ENCODE data around the gene PRRT3. TPM values are rescaled to one million over a fixed set of nuclear protein-coding genes. Genes with fewer than 3 reads are reported as not detected.
A peak's percentile ranks its signal among the peaks of the same experiment; 100 is the strongest.

The PRRT3 gene
- polyA plus RNA-seq, 3 donors: 0.56 to 1.6 (median 1.4) TPM

DNA sequence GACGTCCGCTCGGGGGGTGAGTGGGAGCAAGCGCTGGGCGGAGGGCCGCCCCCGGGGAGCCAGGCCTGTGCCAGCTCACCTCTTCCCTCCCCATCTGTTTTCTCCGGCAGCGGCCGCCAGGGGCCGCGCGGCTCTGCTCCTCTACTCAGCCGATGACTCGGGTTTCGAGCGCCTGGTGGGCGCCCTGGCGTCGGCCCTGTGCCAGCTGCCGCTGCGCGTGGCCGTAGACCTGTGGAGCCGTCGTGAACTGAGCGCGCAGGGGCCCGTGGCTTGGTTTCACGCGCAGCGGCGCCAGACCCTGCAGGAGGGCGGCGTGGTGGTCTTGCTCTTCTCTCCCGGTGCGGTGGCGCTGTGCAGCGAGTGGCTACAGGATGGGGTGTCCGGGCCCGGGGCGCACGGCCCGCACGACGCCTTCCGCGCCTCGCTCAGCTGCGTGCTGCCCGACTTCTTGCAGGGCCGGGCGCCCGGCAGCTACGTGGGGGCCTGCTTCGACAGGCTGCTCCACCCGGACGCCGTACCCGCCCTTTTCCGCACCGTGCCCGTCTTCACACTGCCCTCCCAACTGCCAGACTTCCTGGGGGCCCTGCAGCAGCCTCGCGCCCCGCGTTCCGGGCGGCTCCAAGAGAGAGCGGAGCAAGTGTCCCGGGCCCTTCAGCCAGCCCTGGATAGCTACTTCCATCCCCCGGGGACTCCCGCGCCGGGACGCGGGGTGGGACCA, 19.2 kb downstream of the PRRT3 start:
- H3K27ac ChIP-seq (ENCODE audit: low read depth, low read length): no peak overlapping the region
- WGBS, 3 donors: 0 to 1% (median 0%) methylated on average over 61 to 77 of the region's 77 CpGs

DNA sequence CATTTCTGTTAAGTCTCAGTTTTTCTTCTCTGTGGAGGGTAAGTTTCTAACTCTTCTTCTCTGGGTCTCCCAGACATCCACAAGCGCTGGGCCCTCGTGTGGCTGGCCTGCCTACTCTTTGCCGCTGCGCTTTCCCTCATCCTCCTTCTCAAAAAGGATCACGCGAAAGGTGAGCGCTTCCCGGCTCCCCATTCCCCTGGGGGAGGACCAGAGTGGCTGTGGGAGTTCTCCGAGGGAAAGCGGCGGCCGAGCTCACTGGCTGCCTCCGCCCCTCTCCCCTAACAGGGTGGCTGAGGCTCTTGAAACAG, 19.7 kb downstream of the PRRT3 start:
- WGBS, 3 donors: 2 to 6% (median 5%) methylated on average over 13 of the region's 13 CpGs
- no peak overlapping the region for H3K27ac ChIP-seq (ENCODE audit: low read depth, low read length)

DNA sequence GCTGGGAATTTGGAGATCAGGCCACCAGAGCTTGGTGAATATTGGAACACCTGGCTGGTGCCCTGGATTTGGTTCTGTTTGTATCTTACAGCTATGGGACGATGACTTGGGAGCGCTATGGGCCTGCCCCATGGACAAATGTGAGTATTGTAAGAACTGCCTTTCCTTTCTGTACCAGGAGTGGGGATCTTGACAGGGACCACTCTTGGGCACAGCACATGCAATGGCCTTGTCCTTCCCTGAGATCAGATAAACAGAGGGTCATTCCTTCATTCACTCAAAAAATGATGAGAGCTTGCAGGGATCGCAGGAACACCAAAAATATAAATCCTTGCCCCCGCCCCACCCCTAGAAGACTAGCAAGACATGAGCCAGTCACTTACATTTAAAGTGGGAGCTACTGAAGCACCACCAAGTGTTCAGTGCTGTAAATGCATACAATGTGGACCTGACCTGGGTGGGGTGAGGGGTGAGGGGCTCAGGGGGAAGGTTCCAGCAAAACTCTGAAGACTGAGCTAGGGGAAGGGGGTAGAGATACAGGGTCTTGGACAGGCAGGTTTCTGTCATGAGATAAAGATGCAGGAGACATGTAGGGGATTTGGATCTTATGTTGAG, 21.3 kb downstream of the PRRT3 start:
- WGBS, 3 donors: 93 to 97% (median 95%) methylated on average over 4 of the region's 4 CpGs
- no peak overlapping the region for H3K27ac ChIP-seq (ENCODE audit: low read depth, low read length)

DNA sequence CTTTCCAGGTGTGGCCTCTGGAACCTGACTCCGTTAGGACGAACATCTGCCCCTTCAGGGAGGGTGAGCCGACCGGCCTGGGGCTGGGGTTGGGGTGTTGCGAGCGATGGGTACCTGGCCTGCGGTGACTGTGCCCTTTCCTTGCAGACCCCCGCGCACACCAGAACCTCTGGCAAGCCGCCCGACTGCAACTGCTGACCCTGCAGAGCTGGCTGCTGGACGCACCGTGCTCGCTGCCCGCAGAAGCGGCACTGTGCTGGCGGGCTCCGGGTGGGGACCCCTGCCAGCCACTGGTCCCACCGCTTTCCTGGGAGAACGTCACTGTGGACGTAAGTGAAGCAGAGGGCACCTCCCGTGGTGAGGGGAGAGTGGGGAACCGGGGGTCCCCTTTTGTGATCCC, 24.1 kb downstream of the PRRT3 start:
- H3K27ac ChIP-seq (ENCODE audit: low read depth, low read length): no peak overlapping the region
- 94 to 95% (median 95%) methylated on average over 23 of the region's 23 CpGs for WGBS, 3 donors

DNA sequence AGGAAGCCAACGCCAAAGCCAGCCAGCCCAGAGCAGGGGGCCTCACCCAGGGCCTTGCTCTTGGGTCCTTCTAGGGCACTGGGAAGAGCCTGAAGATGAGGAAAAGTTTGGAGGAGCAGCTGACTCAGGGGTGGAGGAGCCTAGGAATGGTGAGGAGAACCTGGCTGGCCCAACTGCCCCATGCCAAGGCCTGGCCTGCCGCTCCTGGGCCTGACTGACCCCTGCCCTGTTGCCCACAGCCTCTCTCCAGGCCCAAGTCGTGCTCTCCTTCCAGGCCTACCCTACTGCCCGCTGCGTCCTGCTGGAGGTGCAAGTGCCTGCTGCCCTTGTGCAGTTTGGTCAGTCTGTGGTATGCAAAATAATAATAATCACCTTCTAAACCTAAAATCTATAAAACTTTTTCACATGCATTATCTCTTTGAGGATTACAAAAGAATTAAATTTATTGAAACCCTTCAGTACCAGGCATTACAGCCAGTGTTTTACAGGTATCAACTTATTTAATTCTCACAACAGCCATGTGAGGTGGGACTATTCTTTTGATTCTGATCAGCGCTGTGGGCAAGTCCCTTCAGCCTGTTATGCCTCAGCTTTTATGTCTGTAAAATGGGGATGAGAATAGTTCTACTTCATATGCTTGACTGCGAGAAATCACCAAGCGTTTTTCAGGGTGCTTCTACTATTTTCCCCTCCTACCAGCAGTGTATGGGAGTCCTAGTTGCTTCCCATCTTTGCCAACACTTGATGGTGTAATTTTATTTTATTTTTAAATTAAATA, 33.8 kb downstream of the PRRT3 start:
- 86 to 96% (median 93%) methylated on average over 8 of the region's 8 CpGs for WGBS, 3 donors
- H3K27ac ChIP-seq (ENCODE audit: low read depth, low read length): no peak overlapping the region

DNA sequence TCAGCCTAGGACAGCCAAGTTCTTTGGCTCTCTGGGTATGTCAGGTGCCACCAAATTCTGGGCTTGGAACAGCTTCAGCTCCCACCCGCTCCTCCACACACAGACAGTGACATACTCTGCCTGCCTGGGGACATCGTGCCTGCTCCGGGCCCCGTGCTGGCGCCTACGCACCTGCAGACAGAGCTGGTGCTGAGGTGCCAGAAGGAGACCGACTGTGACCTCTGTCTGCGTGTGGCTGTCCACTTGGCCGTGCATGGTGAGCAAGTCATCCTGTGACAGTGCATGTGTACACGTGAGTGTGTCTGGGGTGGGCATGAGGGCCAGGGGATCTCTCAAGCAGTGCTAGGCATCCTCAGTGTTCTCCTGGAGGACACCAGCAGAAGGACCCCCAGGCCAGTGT, 34.4 kb downstream of the PRRT3 start:
- WGBS, 3 donors: 54 to 84% (median 82%) methylated on average over 10 of the region's 10 CpGs
- H3K27ac ChIP-seq (ENCODE audit: low read depth, low read length): no peak overlapping the region

DNA sequence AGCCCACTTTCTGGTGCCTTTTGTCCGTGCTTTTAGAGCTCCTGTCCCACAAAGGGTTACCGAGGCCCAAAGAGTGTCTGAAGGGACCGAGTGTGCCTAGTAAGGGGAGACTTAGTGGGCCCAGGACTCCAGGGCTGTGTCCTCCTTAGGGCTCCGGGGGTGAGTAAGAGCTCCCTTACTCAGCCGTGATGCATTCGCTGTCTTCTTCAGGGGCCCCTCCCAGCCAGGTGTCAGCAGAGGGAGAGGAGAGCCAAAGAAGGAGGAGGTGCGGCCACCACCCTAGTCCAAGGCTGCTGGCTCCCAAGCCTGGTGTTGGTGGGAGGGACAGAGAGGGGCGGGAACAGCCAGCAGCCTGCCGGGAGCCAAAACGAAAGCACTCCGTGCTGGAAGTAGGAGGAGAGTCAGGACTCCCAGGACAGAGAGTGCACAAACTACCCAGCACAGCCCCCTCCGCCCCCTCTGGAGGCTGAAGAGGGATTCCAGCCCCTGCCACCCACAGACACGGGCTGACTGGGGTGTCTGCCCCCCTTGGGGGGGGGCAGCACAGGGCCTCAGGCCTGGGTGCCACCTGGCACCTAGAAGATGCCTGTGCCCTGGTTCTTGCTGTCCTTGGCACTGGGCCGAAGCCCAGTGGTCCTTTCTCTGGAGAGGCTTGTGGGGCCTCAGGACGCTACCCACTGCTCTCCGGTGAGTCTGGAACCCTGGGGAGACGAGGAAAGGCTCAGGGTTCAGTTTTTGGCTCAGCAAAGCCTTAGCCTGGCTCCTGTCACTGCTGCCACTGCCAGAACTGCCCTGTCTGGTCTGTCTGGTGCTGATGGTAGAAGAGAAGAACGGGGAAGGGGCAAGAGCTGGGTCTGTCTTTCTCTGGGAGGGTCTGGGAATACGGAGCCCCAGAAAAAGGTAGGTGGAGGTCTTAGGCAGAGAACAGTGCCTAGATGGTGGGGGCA, 35.2 kb downstream of the PRRT3 start, which contains the start of gene IL17RC:
Gene IL17RC, plus strand, starts transcription at position 365 of the 947 bp plus-strand sequence. Its CDS starts 218 bp downstream, at position 583.
- H3K27ac ChIP-seq (ENCODE audit: low read depth, low read length): peak within 1 kb of the TSS; percentile 55
- WGBS, 3 donors: 3 to 17% (median 11%) methylated on average over 19 of the region's 19 CpGs

DNA sequence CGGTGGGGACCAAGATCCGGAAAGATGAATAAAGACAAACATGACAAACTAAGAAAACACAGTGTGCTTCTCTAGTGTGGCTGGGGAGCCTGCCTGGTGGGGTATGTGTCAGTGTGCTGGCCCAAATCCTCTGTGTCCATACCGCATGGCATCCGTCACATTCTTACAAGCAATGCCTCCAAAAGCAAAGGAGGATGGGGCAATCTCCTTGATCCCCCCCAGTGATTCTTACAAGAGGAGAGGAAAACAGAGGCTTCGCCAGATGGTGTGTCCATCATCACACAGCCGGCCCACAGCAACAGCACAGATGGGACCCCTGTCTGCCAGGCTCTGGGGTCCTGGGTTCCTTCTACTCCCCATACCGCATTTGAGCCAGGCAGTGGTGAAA, 35.9 kb downstream of the PRRT3 start:
- 34 to 51% (median 46%) methylated on average over 7 of the region's 7 CpGs for WGBS, 3 donors

DNA sequence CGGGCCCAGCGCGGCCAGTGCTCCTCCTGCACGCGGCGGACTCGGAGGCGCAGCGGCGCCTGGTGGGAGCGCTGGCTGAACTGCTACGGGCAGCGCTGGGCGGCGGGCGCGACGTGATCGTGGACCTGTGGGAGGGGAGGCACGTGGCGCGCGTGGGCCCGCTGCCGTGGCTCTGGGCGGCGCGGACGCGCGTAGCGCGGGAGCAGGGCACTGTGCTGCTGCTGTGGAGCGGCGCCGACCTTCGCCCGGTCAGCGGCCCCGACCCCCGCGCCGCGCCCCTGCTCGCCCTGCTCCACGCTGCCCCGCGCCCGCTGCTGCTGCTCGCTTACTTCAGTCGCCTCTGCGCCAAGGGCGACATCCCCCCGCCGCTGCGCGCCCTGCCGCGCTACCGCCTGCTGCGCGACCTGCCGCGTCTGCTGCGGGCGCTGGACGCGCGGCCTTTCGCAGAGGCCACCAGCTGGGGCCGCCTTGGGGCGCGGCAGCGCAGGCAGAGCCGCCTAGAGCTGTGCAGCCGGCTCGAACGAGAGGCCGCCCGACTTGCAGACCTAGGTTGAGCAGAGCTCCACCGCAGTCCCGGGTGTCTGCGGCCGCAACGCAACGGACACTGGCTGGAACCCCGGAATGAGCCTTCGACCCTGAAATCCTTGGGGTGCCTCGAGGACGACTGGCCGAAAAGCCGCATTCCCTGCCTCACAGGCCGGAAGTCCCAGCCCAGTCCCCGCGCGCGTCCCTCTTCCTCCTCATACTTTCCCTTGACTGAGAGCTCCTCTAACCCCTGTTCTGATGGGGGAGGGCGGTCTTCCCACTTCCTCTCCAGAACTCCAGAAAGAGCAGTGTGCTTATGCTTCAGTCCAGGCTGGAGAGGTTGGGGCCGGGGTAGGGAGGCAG, 36.7 kb downstream of the PRRT3 start:
- H3K27ac ChIP-seq (ENCODE audit: low read depth, low read length): peak overlapping the region; percentile 29
- WGBS, 3 donors: 0 to 1% (median 0%) methylated on average over 73 to 98 of the region's 99 CpGs

More for the DNA sequence above, 35.9 kb downstream of the PRRT3 start:
- peak overlapping the region; percentile 55 for H3K27ac ChIP-seq (ENCODE audit: low read depth, low read length)

DNA sequence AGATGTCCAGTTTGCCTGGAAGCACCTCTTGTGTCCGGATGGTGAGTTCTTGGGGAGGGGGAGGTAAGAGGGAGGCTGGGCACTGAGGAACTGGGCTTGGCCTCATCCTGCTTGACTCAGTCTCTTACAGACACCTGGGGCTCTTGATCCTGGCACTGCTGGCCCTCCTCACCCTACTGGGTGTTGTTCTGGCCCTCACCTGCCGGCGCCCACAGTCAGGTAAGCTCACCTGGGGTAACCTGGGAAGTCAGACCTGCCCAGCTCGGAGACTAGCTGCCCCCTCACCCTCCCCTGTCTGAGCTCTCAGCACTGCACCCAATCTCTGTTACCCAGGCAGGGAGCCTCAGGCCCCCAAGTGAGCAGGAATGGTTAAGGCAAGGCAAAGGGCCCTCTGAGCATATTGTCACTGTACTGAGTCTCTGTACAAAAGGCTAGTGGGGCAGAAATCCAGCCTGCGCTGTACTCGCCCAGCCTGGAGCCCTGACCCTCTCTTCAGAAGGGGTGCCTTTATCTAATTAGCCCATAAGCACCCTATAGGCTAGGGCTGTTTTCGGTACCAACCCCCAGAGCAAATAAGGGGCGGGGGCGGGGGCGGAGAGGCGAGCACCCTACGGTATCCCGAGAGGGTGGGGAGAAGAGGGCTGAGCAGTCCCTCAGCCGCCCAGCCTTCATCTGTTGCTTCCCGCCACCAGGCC, 37.5 kb downstream of the PRRT3 start:
- 19 to 31% (median 22%) methylated on average over 15 of the region's 15 CpGs for WGBS, 3 donors
- H3K27ac ChIP-seq (ENCODE audit: low read depth, low read length): peak overlapping the region; percentile 17

DNA sequence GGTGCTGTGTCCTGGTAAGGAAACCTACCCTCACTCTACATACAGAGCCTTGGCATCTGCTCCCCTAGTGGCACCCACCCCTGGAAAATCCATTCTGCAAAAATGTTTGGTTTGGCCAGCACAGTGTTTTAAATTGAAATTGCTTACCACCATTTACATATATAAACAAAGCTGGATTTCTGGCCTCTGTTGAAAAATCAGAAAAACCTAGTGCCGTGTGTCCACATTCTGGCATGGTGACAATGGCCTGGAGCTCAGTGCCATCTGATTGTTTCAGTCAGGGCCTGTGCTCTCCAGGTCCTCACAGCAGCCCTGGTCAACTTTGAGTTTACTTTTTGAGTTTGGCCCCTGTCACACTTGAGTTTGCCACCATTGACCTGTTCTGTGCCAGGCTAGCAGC, 38.2 kb downstream of the PRRT3 start:
- 36 to 74% (median 58%) methylated on average over 1 of the region's 1 CpG for WGBS, 3 donors
- H3K27ac ChIP-seq (ENCODE audit: low read depth, low read length): no peak overlapping the region

DNA sequence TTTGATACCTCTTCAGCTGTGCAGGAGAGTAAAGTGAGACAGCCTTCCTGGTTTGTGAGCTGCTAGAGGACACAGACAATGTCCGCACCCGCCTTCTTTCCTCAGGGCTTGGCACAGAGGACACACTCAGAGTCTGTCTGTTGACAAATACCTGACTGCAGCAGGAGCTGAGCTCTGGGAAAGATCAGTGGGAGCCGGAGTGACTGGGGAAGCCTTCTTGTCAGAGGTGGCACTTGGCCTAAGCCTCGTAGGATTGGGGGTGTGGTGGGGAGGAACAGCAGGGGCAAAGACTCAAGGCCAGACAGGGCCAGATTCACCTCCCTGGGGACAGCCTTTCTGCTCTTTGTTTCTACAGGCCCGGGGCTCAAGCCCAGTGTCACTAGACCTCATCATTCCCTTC, 38.6 kb downstream of the PRRT3 start:
- WGBS, 3 donors: 56 to 79% (median 65%) methylated on average over 5 of the region's 5 CpGs
- no peak overlapping the region for H3K27ac ChIP-seq (ENCODE audit: low read depth, low read length)

DNA sequence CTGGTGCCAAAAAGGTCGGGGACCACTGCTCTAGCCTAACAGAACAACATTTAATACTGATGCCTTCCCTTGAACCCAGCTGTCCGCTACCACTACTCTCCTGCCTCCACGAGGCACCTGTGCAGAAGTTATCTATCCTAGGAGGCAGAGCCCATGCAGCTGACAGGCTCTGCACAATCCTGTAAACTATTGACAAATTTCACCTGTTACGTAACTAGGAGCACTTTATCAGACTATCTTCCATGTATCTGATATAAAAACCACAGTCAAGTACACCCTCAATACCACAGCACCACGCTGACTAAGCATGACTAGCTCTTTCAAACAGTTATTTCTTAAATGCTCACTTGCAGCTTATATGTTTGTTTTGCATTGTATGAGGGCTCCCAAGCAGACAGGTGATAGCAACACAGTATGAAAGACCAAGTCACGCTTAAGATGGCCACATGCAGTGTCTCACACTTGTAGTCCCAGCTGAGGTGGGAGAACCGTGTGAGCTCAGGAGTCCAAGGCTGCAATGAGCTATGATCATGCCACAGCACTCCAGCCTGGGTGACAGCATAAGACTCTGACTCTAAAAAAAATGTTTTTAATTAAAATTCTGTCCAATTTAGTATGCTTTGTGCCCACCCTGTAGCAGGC, 39.8 kb downstream of the PRRT3 start:
- H3K27ac ChIP-seq (ENCODE audit: low read depth, low read length): no peak overlapping the region
- 52 to 76% (median 66%) methylated on average over 7 of the region's 7 CpGs for WGBS, 3 donors

DNA sequence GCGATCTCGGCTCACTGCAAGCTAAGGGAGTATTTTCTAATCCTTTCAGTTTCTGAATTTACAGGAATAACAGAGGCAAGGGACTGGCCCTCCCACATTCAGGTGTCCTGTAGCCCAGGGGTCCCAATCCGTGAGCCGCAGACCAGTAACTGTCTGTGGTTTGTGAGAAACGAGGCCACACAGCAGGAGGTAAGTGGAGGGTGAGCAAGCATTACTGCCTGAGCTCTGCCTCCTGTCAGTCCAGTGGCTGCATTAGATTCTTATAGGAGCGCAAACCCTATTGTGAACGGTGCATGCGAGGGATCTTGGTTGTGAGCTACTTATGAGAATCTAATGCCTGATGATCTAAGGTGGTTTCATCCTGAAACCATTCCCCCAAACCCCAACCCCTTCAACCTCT, 40.3 kb downstream of the PRRT3 start:
- 55 to 89% (median 75%) methylated on average over 8 of the region's 8 CpGs for WGBS, 3 donors

DNA sequence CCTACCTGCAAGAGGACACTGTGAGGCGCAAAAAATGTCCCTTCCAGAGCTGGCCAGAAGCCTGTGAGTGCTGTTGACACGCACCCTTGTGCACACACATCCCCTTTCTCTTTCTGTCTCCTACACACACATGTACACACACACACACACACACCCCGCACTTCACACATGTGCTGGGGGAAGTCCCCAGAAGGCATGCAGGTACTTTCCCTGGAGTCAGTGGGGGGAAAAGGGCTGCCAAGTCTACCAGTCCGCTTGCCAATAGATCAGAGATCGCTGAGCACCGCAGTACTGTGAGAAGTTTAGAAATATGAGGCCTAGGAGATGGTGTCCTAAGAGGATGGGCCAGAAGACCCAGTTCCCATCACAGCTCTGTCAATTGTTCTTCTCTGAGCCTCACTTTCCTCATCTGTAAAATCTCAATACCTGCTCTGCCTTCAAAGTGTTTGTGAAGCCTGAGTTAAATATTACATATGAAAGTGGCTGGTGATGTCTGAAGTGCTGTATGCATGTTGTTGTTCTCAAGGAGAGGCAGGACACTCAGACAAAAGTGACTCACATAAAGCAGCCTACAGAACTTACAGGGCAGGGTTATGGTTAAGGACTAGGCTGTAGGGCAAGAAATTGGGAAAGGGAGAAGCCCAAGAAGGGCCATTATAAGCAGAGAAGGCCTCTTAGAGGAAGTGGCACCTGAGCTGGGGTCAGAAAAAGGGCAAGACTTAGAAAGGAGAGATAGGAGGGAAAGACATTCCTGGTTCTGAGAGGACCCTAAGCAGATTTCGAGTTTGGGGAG, 42.8 kb downstream of the PRRT3 start:
- 81 to 89% (median 83%) methylated on average over 7 of the region's 7 CpGs for WGBS, 3 donors
- H3K27ac ChIP-seq (ENCODE audit: low read depth, low read length): no peak overlapping the region

More for the DNA sequence above, 40.3 kb downstream of the PRRT3 start:
- no peak overlapping the region for H3K27ac ChIP-seq (ENCODE audit: low read depth, low read length)

DNA sequence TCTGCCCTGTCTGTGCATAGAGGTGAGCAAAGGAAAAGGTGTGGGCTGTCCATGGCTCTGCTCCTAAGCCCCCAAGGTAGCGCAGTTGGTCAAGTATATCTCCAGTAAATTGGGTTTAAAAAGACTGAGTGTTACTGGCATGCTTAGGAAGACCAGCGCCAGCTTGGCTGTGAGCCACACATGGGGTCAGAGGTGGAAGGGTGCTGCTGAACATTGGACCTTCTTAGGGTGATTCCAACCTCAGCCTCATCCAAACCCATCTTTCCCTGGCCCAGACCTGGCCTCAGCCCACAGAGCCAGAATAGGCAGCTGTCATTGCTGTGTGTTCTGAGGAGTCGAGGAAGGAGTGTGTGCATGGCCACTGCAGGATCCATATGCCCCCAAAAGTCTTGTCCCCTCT, 43.9 kb downstream of the PRRT3 start:
- WGBS, 3 donors: 91 to 100% (median 94%) methylated on average over 3 of the region's 3 CpGs
- no peak overlapping the region for H3K27ac ChIP-seq (ENCODE audit: low read depth, low read length)
